Testis (tissue), 3 donors: ENCODE data around the gene ESR1. TPM values are rescaled to one million over a fixed set of nuclear protein-coding genes. Genes with fewer than 3 reads are reported as not detected.

Experiments used
- DNase-seq: peaks from one replicate; pipeline ENCODE4 v3.0.0-alpha.2; 2019
- H3K27ac ChIP-seq, 2 donors: fragments of 200-600 bp; sonication (generic); one replicate each; pipeline ENCODE4 v1.5.1; 2019
- H3K27me3 ChIP-seq: fragments of 200-600 bp; sonication (generic); one replicate; pipeline ENCODE4 v1.5.1; 2019
- H3K36me3 ChIP-seq: fragments of 200-600 bp; sonication (generic); one replicate; pipeline ENCODE4 v1.5.1; 2017; ENCODE audit warnings: low read depth; ENCODE audit errors: missing control alignments
- H3K4me1 ChIP-seq: fragments of 200-600 bp; sonication (generic); one replicate; pipeline ENCODE4 v1.5.1; 2019
- H3K4me3 ChIP-seq, 2 donors: fragments of 200-600 bp; sonication (generic); one replicate each; pipeline ENCODE4 v1.5.1; 2017 to 2019
- H3K9me3 ChIP-seq: fragments of 200-600 bp; sonication (generic); one replicate; pipeline ENCODE4 v1.5.1; 2017
- CTCF ChIP-seq, 3 experiments: fragments of 450-650 bp in 2 of 3; fragments of 200-600 bp in 1 of 3; sonication (generic) in 1 of 3; IDR thresholded peaks; one replicate each; pipeline ENCODE4 v1.5.1; 2016 to 2019; ENCODE audit warnings: antibody characterized with exemption in 3 of 3, mild to moderate bottlenecking in 2 of 3, moderate library complexity in 1 of 3
- POLR2A ChIP-seq: fragments of 450-650 bp; IDR thresholded peaks from one replicate; pipeline ENCODE4 v1.6.1; 2017; ENCODE audit warnings: antibody characterized with exemption, mild to moderate bottlenecking, moderate library complexity
- WGBS, 2 donors: methylation state at CpG; one replicate each; pipeline ENCODE4 v1.1.5; 2018; 5-methylcytosine and 5-hydroxymethylcytosine counted together
- intact Hi-C: fragments of 100-400 bp; cut with DNase I; formaldehyde crosslinking; loops from one replicate; pipeline ENCODE4 v1.15.1; 2023; ENCODE audit warnings: low total_unique reads
- polyA plus RNA-seq: library from polyadenylated mRNA; stranded (reverse); fragments of 350-450 nt; fragmentation: Illumina TruSeq; extraction: RNeasy Lipid Tissue Mini Kit (QIAGEN cat#74804); gene quantifications from one replicate; pipeline ENCODE4 v1.2.3, GENCODE V29; 2014; ENCODE audit warnings: low read depth, low replicate concordance; ENCODE audit not compliant: insufficient read depth
- total RNA-seq, 2 donors: library from RNA; depleted of rRNA; stranded (reverse); fragments of >200 nt; gene quantifications; one replicate each; pipeline ENCODE4 v1.2.3, GENCODE V29; 2016

ESR1 gene
- total and polyA plus RNA-seq, 3 donors from 2014 or later = 4.3 to 9.3 (median 8.1) TPM

GRCh38 chr6:152147269-152147668, 339.8 kb downstream of the ESR1 start:
- Histone ChIP-seq H3K4me1 (peaks cover 15% of the 10 kb centered on the region), H3K4me3 (no peak overlapping the region), H3K9me3 (no peaks in the 10 kb centered on the region), H3K27ac (no peak overlapping the region), H3K36me3 (no peaks in the 10 kb centered on the region), H3K27me3 (no peaks in the 10 kb centered on the region)
- TF ChIP-seq POLR2A (no peak), CTCF (IDR thresholded peaks at IDR 0.05) (no peak)
- WGBS, 2 donors = 91 to 97% methylated on average over 6 of the region's 6 CpGs
- intact Hi-C loops = no loop called here
- DNase-seq = no peak

GRCh38 chr6:152148412-152148811, 340.9 kb downstream of the ESR1 start:
- H3K4me3 ChIP-seq = no peak overlapping the region
- peaks cover 8% of the 10 kb centered on the region for H3K4me1 ChIP-seq
- no peaks in the 10 kb centered on the region for H3K27me3 ChIP-seq
- H3K27ac ChIP-seq = no peak overlapping the region
- no peak for DNase-seq
- intact Hi-C loops = no loop called here
- no peaks in the 10 kb centered on the region for H3K36me3 ChIP-seq
- TF ChIP-seq CTCF (IDR thresholded peaks at IDR 0.05) (no peak), POLR2A (no peak)
- WGBS, 2 donors = 90 to 100% methylated on average over 1 of the region's 1 CpG
- no peaks in the 10 kb centered on the region for H3K9me3 ChIP-seq

GRCh38 chr6:152150196-152150595, 342.7 kb downstream of the ESR1 start:
- no peak for TF ChIP-seq CTCF (IDR thresholded peaks at IDR 0.05)
- DNase-seq = no peak
- intact Hi-C loops = no loop called here
- no peaks in the 10 kb centered on the region for H3K4me1 ChIP-seq
- H3K27ac ChIP-seq = no peak overlapping the region
- H3K27me3 ChIP-seq = no peaks in the 10 kb centered on the region
- WGBS, 2 donors = 88 to 90% methylated on average over 3 of the region's 3 CpGs
- H3K4me3 ChIP-seq = no peak overlapping the region
- no peaks in the 10 kb centered on the region for H3K36me3 ChIP-seq
- no peaks in the 10 kb centered on the region for H3K9me3 ChIP-seq

- DNase-seq = no peak
- H3K4me1 ChIP-seq = no peaks in the 10 kb centered on the region
- TF ChIP-seq POLR2A = no peak
- no peak for TF ChIP-seq CTCF (IDR thresholded peaks at IDR 0.05)
- H3K4me3 ChIP-seq = no peak overlapping the region
- intact Hi-C loops = no loop called here
- H3K27ac ChIP-seq = no peak overlapping the region
- H3K27me3 ChIP-seq = no peaks in the 10 kb centered on the region
- H3K9me3 ChIP-seq = no peaks in the 10 kb centered on the region
- no peaks in the 10 kb centered on the region for H3K36me3 ChIP-seq
- WGBS, 2 donors = 83 to 94% methylated on average over 12 to 13 of the region's 13 CpGs
Observed at GRCh38 chr6:152151920-152152319, 344.4 kb downstream of the ESR1 start.

- Histone ChIP-seq H3K9me3 (no peaks in the 10 kb centered on the region), H3K4me3 (no peak overlapping the region), H3K27me3 (no peaks in the 10 kb centered on the region), H3K4me1 (no peaks in the 10 kb centered on the region), H3K27ac (no peak overlapping the region), H3K36me3 (no peaks in the 10 kb centered on the region)
- WGBS, 2 donors = 93 to 95% methylated on average over 17 of the region's 17 CpGs
- intact Hi-C loops = no loop called here
- no peak for DNase-seq
- TF ChIP-seq POLR2A (no peak), CTCF (IDR thresholded peaks at IDR 0.05) (no peak)
Observed at GRCh38 chr6:152154559-152155356, 347.3 kb downstream of the ESR1 start.
